ENCODE data around the gene AHDC1.
A peak's percentile ranks its signal among the peaks of the same experiment; 100 is the strongest.
"Not testable (repeated sequence)": the region's sequence is repeated elsewhere in the genome, so short reads cannot be mapped to it uniquely, and the experiment has no call there.

AHDC1 gene

GRCh38 chr1:27513528-27513927, 90.4 kb downstream of the AHDC1 start:
- DNase-seq (ENCODE audit: low read depth, low spot score), result no peak

DNA sequence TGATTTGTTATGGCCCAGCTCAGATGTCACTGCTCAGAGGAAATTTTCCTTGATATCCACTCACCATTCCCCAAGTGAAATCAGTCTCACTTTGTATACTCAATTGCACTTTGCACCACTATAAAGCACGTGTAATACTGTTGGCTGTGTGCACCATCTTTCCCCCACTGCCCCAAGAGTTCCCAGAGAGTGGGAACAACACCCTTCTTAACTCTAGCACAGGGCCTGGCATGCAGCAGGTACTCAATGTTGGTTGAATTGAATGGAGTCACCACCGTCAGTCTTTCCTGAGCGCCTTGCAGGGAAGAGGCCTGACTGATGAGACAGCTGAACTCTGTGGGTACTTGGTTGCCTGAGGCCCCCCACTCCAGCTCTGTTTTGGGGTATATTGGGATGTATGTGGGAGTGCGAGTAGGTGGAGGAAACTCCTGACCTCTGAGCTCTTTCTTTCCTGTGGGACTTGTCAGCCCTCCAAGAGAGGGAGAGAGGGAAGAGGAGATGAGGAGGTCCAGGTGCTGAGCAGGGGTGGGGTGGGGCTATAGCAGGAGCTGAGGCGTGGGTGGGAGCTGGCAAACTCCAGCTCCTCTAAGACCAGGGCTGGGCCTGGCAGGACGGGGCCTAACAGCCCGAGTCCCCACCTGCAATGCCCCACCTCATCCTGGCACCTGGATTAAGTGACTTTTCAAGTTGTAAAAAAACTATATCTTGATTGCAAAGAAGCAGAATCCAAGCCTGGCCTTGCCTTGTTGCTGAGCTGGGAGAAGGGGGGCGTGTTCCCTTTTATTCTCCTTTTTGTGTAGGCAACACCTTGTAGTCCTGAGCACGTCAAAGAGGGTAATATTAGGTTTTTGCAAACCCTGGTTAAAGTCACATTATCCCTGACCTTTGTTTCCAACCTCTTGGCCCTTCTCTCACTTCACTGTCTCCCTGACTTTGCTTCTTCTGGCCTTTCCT, 94.5 kb downstream of the AHDC1 start:
- DNase-seq (ENCODE audit: low read depth, low spot score), result no peak

DNA sequence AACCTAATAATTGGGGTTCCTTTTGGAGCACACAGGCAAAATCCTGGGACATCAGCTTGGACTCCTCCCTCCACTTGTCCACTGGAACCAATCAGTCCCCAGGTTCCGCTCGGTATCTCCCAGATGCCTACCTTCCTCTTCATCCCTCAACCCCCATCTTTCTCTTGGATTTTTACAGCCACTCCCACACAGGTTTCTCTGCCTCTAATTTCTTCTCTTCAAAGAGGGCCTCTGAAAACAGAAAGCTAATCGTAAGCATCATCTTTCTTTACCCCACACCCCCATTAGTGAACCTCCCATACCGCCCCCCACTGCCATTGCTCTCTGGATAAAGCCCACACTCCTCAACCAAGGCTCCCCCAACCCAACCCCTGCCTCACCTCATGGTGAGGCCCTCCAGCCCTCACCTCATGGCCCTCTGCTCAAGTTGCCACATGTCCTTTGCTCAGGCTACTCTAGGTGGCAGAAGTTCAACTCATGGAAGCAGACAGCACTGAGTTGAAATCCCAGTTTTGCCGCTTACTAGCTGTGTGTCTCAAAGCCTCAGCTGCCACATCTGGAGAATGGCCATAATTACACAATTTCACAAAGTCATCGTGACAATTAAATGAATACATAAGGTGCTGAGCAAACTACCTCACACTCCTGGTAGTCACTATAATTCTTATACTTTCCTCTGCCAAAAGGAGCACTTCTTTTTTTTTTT, 95.8 kb downstream of the AHDC1 start:
- DNase-seq (ENCODE audit: low read depth, low spot score), result no peak

DNA sequence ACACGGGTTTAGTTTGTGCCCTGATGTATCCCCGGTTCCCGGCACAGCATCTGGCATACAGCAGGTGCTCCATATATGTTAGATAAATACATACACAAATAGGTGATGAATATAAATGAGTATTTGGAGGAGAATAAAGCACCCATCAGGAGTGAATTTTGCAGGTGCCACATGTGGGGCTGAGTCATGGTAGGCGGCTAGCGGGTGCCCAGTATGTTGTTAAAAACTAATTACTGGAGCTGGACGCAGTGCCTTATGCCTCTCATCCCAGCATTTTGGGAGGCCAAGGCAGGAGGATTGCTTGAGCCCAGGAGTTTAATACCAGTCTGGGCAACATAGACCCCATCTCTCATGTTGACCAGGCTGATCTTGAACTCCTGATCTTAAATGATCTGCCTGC, 97.2 kb downstream of the AHDC1 start:
- DNase-seq (ENCODE audit: low read depth, low spot score), result no peak

GRCh38 chr1:27505420-27505680, 98.6 kb downstream of the AHDC1 start:
- DNase-seq (ENCODE audit: low read depth, low spot score), result no peak

GRCh38 chr1:27504588-27505419, 99.1 kb downstream of the AHDC1 start:
- no peak for DNase-seq (ENCODE audit: low read depth, low spot score)

GRCh38 chr1:27503844-27504587, 99.9 kb downstream of the AHDC1 start:
- DNase-seq (ENCODE audit: low read depth, low spot score), result no peak

DNA sequence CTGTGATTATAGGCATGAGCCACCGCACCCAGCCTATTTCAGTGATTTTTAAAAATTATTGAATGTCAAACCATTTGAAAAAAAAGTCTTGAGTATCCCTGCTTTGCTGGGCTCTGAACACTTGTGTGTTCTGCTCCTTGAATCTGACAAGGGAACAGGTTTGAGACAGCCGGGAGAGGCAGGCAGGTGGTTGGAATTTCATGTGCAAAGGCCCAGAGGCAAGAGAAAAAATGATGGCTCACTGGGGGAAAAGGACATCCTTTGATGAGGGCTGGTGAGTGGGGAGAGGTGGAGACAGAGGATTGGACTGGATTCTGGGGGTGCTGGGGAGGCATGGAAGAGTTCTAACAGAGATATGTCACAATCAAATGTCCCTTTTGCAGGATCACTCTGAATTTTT, 100.9 kb downstream of the AHDC1 start:
- DNase-seq (ENCODE audit: low read depth, low spot score), result no peak

DNA sequence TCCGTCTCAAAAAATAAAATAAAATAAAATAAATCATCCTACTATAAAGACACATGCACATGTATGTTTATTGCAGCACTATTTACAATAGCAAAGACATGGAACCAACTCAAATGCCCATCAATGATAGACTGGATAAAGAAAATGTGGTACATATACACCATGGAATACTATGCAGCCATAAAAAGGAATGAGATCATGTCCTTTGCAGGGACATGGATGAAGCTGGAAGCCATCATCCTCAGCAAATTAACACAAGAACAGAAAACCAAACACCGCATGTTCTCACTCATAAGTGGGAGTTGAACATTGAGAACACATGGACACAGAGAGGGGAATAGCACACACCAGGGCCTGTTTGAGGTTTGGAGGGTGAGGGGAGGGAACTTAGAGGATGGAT, 102.8 kb downstream of the AHDC1 start:
- DNase-seq (ENCODE audit: low read depth, low spot score), result not testable (repeated sequence)

- no peak for DNase-seq (ENCODE audit: low read depth, low spot score)
These were observed 104.8 kb downstream of the AHDC1 start for GRCh38 chr1:27499142-27499541.

- peak; percentile 91 for DNase-seq (ENCODE audit: low read depth, low spot score)
These were observed 107.3 kb downstream of the AHDC1 start for GRCh38 chr1:27496604-27497155.

DNA sequence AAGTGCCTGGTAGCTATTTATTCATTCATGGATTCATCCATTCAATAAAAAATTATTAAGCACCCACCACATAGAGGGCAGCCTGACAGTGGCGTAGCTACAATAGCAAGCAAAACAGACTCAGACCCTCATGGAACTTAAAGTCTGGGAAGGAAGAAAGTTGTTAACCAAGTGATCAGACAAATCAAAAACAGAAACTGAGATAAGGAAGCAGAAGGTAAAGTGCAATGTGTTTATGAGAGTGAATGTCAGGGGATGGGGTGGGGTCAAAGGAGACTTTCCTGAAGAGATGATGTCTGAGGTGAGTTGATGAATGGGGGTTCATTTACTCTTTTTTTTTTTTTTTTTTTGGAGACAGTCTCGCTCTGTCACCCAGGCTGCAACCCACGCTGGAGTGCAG, 111.1 kb downstream of the AHDC1 start:
- DNase-seq (ENCODE audit: low read depth, low spot score), result no peak

GRCh38 chr1:27491748-27492700, 111.9 kb downstream of the AHDC1 start:
- no peak for DNase-seq (ENCODE audit: low read depth, low spot score)

DNA sequence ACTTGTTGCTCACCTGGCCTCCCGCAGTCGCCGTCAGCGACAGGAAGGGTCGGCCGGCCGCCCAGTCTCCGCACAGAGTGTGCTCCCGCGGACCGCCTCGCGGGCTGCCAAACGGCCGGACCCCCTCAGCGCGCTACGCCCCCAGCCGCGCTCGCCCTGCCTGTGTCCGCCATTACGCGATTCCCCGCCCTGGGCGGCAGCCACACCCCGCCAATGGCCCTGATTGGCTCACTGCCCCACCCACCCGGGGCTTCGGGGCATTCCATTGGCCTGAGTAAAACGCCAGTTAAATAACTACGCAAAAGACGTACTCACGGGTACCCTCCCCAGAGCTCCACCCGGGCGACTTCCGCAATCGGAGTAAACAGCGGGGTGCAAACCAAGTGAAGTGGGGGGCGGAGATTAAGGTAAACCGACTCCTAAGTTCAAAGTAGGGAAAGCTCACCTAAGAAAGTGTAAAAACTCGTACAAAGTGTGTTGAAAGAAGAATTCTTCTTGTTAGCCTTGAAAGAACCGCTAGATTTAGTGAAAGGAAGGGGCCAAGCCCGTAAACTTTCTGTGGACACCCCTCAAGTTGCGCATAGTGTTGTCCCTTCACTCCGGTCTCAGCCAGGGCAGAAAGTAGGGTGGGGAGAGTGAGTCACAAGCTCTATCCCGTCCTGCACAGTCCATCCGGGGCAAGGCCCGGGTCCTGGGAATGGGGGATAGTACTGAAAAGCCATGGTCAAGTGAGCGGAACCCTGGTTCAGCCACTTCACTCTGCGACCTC, 113.8 kb downstream of the AHDC1 start, which contains the start of gene WASF2:
WASF2 (minus strand) TSS at position 195 of the 769 bp plus-strand sequence. CDS start 61,277 bp downstream, outside the sequence.
- peak; percentile 88 for DNase-seq (ENCODE audit: low read depth, low spot score)

DNA sequence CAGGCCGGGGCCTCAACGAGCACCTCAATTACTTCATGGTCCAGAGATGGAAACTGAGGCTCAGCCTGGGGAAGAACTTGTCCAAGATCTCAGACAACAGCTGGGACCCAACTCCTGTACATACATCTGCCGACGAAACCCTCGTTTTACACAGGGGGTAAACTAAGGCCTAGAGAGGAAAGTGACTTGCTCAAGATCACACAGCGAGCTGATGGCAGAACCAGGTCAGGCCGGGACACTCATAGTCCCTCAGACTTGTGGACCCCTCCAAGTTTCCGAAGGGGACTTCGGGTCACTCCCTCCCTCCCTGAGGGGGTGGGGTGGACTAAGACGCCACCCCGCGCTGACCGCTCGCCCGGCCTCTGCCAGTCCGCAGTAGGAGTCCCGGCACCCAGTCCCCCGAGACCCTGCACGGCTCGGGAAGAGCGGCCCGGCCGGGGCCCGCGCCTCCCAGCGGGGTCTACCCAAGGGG, 114.4 kb downstream of the AHDC1 start:
- no peak for DNase-seq (ENCODE audit: low read depth, low spot score)

DNA sequence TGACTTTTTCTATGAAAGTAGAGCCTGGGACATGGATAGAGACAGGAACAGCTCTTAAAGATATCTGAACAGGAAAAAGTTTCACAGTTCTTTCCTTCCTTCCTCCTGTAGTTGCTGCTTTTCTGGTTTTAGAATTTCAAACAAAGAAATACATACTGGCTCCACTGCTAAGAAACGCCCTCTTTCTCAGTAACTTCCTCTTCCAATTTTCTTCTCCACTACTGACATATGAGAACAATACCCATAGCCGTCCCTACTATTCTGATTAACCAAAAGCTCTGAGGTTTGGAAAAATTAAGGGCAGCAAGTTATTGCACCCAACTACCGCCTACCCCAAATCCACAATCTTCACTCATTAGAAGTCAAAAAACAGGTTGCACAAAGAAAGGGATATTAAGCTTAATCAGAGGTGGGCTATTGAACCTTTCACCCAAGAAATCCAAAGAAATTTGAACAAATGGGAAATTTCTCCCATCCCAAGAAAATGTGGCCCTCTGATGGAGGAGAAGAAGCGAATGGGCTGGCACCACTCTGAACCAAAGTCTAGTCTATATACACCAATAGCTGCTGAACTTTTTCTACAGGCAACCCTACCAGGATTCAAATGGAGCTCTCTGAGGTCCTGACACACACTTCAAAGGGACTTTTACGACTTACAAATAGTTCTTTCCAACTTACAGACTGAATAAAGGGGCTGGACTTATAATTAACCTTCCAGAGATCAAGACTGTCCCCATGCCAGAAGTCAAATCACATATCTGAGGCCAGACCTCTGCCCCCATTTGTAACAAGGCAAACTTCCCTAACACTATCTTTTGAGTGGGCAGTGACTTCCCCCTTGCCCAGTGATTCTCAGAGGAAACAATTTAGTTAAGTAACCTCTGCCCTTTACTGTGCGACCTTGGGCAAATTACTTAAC, 115.7 kb downstream of the AHDC1 start:
- DNase-seq (ENCODE audit: low read depth, low spot score), result no peak

GRCh38 chr1:27485363-27485762, 118.6 kb downstream of the AHDC1 start:
- no peak for DNase-seq (ENCODE audit: low read depth, low spot score)
